Hippocampal formation (tissue), 2 donors: ENCODE measurements around the gene HLX.

ENCODE experiments used
- DNase-seq, 2 donors: peaks; one replicate each; lab custom pipeline; 2025; lab: John Stamatoyannopoulos, UW

Gene HLX

DNA sequence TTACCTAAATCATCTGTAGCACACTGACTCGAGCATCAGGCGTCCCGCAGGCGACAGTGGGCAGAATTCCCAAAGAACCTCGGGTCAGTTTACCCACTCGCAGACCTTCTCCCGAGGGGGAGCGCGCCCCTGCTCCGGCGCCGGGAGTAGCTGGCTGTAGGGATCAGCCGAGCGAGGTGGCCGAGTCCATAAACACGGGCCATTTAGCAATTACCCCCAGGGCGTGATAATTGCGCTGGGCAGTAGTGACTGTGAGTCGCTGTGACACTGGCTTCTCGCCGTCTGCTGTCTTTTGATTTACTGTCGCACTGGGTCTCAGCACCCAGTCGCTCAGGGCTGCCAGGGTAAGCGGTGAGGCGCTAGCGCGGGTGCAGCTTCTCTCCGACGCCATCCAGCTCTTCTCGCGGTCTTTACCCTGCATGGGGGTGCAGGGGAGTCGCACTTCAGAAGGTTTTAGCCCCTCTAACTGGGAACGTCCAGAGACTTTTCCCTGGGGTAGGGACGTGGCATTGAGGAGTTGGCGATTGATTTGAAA, 16.2 kb downstream of the HLX start:
- no peak for DNase-seq

DNA sequence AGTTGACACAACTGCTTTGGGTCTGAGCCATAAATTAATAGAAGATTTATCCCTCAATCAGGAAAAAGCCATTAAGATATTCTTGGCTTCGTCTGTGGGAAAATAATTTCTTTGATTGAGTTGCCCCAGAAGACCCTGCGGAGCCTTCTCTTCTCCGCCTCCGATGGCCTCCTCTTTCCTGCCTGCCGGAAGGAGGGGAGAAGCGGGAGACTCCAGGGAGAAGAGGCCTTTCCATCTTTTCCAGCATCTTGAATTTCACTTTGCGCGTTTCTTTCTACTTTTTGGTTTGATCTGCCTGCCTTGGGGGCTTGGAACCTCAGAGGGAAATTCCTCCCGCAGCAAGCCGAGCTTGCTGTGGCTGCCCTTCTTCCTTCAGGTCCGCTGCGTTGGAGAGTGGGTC, 16.8 kb downstream of the HLX start:
- no peak for DNase-seq

DNA sequence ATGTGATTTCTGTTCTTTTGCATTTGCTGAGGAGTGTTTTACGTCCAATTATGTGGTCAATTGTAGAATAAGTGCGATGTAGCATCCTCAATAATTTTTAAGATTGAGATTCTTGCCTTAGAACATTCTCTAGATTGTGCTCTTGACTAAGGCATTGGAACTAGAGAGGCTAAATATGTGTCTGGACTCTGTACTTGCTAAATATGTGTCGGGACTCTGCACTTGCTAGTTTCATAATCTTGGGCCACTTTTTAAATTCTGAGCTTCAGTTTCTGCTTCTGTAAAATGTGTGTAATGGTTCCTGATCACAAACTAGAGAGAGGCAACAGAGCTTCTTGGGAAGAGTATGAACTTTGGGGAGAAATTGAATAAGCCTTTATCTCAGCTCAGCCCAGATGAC, 21.6 kb downstream of the HLX start:
- DNase-seq: no peak

DNA sequence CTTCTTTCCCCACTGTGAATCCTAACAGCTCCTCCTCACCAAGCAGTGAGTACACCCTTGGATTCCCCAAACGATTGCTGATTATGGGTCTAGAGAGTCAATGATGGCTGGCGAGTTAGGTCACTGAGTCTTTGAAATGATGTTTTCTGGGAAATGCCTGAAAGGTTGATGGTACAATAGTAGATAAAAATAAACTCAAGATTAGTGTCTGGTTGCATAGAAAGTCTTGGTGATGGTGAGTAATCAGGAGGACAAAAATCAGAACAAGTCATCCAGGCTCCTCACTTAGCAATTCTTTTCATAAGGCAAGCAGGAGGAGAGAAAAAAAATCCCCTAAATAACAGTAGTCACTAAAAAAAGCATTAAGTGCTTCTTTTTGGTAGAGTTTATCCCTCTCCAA, 22.6 kb downstream of the HLX start:
- no peak for DNase-seq

DNA sequence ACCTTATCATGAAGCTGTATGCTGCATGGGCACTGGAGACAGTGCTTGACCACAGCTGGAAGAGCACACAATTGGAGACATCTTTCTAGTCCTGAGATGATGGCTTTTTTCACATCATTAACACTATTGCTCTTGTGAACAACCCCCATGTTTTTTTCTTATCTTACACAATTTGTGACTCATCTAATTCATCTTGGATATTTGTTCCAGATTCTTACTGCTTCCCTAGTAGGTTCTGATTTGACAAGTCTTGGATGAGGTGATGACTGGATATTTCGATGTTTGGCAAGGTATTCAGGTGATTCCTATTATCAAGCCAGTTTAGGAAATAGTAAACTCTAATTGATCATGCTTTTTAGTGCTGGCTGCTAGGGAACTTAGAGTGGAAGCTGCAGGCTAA, 23.7 kb downstream of the HLX start:
- DNase-seq: no peak

DNA sequence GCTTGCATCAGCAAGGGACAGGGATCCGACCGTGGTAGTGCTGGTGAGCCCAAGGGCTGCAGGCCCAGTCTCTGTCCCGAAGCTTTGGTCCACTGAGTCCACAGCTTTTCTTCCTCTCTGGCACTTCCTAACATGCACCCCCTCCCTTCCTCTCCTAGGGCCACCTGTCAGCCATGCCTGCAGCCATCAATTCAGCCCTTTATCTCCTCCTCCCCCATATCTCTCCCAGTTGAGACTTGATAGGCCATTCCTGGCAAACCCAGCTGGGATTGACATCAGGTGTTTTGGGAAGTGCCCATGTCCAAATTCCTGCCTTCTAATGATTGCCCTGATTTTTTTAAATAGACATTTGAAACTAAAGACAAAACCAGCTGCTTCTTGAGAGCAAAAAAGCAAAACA, 25.6 kb downstream of the HLX start:
- no peak for DNase-seq

DNA sequence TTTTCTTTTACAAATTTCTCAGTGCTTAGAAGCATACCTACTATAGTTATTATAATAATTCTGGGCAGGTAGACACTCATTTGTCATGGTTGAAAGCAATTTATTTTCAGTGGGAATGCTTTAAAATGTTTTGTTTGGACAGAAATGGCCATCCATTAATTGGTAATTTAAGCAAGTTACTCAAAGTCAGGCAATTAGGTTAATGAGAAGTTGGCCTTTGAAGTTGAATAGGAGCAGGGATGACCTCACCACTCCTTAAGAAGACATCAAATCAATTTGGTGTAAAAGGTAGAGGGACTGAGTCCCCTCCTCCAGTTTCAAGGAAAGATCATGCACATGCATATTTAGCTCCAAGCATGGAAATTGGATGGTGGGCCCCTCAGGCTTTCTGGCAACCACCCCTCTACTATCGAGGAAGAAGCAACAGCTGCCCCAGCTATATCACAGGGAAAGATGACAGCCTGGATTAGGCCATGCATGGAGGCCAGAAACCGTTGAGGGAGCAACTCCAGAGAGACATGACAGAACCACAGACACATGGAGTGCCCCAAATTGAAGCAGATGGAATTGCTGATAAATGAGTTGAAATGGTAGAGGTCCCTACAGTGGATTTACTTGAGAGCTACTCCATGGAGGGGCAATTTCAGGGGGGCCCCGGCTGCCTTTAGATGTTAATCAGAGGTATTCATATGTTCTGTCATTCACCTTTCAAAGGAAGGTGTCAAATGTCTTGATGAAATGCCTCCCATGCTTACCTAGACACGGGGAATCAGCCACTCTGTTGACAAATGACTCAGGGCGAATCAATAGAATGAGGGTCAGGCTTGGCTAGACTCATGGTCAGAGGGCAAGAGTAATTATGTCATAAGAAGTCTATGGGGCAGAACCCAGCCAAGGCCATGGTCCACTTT, 26.7 kb downstream of the HLX start:
- DNase-seq: no peak

DNA sequence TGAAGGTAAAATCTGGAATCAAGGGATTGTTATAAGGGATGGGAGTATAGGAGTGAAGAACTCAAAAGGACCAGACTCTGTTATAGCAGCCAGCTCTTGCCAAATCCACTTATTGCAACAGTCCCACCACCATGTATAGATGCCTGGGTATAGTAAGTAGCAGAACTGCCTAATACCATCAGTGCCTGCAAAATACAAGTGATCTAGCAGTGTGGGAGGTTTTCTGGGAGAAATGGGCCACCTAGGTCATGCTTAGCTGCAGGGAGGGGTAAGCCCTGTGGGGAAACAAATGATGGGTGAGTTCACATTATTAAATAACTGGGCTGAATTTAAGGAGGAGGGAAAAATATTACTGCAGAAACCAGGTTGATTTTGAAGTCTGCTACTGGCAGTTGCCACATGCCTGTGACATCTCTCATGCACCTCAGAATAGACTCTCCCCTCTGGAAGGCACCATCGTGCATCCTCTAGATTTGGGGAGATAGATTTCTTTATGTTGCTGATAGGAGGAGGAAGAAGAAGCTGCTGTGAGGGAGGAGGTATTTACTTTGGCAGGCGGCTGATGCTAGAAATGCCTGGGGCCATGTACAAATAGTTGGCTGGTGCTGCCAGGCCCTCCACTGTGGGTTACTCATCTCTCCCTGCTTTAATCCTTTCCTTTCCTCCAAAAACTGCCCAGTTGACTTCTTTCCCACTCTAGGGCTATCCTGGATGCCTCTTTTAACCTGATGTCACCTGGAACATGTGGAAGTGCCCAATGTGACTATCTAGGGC, 27.5 kb downstream of the HLX start:
- no peak for DNase-seq

DNA sequence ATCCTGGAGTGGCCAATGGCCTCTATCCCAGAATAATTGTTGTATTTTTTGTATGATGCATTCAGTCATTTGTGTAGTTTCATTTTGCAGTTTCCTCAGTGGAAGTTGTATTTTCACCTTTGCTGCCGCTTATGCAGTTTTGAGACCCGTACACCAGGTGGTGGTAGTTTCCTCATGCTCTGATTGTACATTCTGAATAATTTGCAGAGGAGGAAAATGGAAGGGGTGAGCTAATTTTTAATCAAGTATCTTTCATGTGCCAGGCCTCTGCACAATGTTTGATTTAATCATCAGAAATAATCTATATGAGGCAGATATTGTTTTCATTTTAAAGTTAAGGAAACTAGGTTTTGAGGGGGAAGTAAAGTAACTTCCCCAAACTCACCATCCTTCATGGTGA, 29.5 kb downstream of the HLX start:
- DNase-seq: no peak

DNA sequence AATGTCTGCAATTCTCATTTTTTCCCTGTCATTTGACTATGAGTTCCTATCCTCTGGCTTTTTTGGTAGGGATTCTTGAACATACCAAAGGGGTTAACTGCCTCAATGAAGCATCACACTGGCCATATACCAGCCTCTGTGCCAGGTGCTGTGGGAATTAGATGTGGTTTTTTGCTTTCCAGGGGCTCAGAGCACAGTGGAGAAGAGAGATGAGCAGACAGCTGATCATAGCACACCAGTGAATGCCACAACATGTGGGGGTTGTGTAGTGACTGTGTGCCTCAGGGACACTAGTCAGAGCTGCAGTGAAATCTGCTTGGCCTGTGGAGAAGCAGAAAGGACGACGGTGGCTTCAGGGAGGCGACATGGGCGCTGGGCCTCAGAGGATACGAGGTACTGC, 30.8 kb downstream of the HLX start:
- DNase-seq: no peak

DNA sequence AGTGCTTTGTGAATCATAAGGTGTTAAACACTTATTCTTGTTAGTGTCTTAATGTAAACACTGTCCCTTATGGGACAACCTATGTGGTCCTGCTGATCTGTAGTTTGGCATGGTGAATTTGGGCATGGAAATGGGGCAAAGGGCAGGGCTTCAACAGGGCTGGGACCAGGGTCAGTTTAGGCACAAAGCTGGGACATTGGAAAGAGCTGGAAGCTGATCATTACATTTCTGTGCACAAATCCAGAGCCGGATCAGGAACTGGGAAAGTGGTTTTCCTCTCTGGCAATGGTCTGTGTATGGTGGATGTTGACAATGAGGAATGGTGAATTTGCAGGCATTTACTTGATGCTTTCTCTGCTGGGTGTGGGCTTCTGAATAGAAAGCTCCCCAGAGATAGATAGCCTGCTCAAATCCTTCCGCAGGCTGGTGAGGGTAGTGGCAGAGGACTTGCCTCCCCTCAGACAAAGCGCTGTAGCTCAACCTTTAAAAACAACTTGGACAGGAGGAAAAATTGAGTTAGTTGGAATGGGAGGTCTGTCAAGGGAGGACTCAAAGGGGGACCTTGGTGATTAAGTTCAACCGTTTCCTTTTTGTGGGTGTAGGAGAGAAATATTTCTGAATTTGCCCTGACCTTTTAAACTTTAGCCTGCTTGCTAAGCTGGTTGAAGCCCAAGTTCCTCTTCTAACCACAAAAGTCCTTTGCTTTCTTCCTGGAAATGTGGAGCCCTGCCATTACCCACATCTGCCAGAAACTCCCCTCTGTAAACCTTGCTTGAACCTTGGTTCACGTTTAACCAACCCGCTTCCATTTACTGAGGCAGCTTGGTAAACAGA, 35.3 kb downstream of the HLX start:
- DNase-seq: no peak

DNA sequence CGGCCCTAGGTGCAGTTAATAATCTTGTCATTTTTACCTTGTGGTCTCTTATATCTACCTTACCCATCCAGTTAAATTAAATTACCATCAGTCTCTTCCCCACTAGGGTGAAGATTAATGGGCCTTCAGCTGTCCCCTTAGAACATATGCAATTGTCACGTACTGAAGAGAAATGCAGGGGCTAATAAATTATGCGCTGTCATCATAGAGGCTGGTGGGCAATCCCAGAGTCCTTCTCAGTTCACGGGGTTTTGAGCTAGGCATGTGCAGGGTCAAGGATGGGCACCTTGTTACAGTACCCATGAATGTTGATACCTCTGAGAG, 35.8 kb downstream of the HLX start:
- no peak for DNase-seq

DNA sequence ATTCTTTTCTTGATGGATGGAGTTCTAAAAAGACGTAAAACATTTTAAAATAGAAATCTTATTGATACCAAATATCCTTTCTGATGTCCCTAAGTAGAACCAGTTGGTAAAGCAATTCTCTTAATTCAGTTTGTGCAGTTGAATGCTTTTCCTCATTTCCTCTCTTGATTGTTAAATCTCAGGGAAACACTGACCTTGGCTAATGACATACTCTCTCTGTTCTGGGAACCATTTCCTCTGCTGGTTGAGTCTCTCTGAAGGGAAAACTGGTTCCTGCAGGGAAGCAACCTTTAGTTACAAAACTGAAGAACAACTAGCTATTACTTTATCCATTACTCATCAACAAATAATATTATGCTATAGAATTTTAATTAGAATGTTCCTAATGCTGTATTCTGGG, 36.7 kb downstream of the HLX start:
- no peak for DNase-seq

DNA sequence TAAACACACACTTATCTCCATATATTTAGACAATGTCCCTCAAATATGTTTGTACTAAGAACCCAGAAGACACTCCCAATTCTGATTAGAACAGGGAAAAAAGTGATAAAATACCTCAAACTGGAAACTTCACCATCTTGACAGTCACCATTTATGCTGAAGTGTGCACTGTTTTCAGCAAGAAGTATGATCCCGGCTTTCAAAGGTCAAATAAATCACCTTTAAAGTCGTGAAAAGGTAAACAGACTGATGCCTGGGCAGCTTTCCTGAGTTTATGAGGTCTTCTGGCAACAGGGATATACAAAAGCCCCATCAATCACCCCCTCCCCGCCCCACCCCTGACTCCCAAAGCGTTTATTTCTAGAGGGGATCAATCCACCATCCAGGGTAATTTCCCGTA, 37.9 kb downstream of the HLX start:
- DNase-seq: no peak

DNA sequence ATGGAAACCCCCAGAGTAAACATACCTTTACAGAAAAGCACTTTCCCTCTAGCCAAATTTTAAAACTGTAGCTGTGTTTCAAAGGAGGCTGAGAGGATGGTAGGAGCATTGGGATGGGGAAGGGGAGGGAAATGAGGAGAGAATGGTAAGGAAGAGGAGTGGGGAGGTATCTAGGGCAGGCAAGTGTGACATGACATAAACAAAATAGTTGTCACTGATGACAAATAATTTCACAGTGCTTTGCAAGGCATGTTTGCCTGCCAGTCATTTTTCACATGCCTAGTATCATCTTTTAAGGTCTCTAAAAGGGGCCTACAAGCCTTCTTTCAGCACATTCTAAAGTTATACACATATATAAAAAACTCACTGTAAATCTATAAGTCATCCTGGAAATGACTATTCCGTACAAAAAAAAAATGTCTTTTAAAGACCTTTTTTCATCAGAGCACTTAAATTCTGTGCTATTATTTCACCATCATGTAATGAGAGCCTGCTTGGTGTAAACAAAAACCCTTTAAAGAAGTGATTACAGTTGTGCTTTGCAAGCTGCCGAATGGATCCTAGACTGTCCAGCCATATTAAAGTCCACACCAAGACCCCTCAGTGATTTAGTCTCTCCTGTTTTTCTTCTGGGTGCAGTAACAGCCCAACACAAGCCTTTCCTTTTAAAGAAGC, 38.4 kb downstream of the HLX start:
- DNase-seq: no peak

DNA sequence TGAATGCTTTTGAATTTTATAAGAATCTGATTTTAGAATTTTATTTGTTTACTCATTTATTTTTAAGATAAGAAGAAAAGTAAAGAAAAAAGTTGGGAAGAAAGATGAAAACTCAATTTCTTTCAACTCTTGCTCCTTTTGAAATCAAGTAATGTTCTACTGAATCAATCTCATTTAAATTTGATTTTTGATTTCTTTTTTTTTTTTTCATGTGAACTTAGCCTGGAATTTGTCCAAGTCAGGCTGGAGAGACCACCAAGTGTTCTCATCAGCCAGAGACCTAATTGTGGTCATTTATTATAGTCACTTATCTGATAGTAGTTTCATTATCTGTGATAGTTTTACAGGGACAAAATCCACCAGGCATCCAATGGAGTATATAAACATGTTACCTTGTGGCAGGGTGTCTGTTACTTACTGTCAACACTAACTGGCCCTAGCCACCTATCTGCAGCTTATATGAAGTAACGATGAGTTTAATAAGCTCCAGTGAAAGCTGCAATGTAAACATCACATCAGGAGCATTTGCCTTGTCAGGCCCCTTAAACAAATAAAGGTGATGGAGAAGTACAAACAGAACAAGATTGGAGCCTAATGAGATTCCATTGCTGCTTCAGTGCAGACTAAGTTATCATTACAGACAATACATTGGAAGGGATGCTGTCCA, 39.2 kb downstream of the HLX start:
- DNase-seq: no peak

DNA sequence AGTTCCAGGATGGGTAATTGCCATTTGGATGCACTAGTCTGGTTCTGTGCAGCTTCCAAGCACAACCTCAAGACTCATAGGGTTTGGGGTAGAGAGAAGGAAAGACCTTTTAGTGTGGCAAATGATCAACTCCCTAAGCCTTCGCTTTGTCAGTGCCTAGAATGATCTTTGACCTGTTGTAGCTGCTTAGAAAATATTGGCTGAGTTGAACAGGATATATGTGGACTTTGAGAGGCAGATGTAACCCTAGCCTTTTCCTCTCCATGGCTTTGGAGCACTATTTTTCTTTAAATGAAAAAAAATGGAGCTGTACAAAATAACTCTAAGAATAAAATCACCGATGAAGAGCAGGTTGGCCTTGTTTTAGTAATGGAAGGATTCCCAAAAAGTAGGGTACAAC, 41.7 kb downstream of the HLX start:
- no peak for DNase-seq

DNA sequence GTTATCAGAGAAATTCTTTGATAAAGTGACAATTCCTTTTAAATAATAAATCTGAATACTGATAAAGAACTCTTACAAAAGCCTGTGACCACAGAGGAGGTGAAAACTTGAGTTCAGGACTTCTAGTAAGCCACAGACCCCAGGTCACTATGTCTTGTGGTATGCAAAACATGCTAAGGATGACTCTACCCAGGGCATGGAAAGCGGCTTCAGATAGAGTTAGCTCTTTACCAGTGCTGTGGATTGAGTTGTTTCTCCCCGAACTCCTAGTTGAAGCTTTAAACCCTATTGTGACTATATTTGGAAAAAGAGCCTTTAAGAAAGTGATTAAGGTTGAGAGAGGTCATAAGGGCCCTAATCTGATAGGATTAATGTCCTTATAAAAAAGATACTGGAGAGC, 42.3 kb downstream of the HLX start:
- no peak for DNase-seq

DNA sequence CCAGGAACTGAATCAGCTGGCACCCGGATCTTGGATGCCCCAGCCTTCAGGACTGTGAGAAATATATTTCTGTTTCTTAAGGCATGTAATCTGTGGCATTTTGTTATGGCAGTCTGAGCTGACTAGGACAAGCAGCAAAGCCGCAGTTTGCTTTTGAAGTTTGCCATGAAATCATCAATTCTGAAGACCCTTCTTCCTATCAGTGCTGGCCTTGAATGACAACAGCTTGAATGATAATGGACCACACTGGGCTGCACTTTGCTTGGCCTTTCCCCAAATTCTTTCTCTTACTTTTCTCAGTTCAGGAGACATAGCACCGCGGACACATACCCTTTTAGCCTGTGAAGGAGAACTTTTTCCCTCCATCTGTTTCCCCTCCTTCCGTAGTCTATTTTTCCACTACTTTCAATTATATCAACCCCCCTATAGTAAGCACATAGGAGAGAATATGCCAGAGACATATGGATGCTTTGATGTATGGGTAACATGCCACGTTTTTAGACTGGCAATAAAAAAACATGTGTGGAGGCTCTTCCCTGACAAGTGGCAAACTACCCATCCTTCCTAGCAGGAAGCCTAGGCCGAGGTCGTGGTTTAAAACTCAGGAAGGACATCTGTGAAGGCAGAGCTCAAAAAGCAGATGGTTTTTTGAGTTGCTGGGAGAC, 42.9 kb downstream of the HLX start:
- DNase-seq: no peak

DNA sequence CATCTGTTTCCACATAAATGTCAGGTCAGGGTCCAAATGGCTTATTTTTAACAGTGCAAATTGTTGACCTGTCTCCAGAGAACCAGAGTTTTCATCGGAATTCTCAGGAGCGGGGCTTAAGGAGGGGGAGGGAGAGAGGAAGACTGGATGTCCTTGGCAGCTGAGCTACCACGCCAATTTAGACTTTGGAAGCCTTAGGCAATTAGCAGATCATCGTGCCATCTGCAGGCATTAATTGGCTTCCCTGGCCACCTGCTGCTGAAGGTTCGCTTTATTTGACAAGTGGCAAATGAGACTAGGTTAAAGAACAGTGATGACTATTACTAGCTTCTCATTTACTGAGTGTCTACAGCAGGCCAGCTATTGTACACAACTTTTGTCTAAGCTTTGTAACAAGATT, 43.7 kb downstream of the HLX start:
- DNase-seq: no peak
